ENCODE measurements around the gene MAPK8IP3.
A peak's percentile ranks its signal among the peaks of the same experiment; 100 is the strongest.

Gene MAPK8IP3

GRCh38 chr16:1775006-1775845 is 69.2 kb downstream of the MAPK8IP3 start:
- DNase-seq (ENCODE audit: low read depth) = no peak

DNA sequence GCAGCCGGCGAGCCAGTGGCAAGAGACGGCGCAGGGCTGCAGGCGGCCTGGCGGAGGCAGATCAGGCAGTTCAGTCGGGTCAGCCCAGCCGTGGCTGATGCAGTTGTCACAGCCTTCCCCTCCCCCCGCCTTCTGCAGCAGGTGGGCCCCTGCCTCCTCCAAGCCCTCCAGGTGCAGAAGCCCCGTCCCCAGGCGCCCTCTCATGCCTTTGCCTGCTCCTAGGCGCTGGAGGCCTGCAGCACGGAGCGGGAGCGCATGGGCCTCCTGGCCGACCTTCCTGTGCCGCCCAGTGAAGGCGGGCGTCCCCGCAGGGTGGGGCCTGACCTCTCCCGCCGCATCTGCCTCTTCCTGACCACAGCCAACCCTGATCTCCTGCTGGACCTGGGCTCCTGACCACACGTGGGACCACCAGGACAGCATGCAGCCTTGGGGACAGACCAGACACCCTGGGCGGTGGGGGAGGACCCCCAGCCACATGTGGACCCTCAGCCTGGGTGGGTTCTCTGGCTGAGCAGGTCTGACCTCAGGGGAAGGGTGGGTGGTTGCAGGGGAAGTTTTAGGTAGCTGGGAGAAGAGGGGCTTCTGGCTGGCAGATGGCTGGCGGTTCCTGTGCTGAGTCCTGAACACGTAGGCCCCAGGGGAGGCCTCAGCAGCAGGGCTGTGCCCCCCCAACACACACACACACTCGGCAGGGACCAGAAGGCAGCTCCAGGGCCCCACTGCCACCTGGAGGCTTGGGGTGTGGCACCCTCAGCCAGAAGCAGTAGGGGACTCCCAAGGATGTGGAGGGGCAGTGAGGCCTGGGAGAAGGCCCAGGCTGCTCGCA is 70.1 kb downstream of the MAPK8IP3 start:
- no peak for DNase-seq (ENCODE audit: low read depth)

GRCh38 chr16:1776672-1776955 is 70.6 kb downstream of the MAPK8IP3 start:
- no peak for DNase-seq (ENCODE audit: low read depth)

- no peak for DNase-seq (ENCODE audit: low read depth)
Observed at GRCh38 chr16:1776991-1777374, 71.0 kb downstream of the MAPK8IP3 start.

- no peak for DNase-seq (ENCODE audit: low read depth)
Observed at GRCh38 chr16:1777375-1778199, 71.6 kb downstream of the MAPK8IP3 start.

- DNase-seq (ENCODE audit: low read depth) = no peak
Observed at GRCh38 chr16:1778200-1779179, 72.5 kb downstream of the MAPK8IP3 start.

DNA sequence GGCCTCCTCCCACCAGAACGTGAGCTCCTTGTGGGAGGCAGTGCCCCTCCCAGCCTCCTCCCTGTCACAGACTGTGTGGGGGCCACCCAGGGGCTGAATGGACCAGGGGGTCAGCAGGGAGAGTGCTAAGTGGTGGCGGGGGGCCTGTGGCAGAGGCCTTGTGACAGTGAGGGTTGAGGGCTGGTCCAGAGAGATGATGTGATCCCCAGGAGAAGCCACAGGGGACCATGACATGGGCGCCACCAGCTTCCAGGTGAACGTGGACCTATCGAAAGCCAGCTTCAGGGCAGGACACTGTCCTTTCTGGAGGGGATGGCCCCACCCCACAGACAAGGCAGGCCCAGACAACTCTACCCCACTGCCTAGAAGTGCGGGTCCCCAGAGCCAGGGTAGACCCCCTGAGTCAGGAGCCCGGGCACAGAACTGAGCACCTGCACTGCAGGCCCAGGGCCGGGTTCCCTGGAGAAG is 73.3 kb downstream of the MAPK8IP3 start:
- no peak for DNase-seq (ENCODE audit: low read depth)

- no peak for DNase-seq (ENCODE audit: low read depth)
Observed at GRCh38 chr16:1779741-1780676, 74.0 kb downstream of the MAPK8IP3 start.

DNA sequence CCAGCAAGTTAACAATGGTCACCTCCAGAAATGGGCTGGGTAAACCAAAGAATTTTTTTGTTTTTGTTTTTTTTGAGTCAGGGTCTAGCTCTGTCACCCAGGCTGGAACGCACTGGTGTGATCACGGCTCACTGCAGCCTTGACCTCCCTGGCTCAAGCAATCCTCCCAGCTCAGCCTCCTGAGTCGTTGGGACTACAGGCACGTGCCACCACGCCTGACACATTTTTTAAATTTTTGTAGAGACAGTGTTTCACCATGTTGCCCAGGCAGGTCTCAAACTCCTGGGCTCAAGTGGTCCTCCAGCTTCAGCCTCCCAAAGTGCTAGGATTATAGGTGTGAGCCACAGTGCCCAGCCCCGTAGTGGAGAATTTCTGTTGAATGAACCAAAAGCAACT is 74.7 kb downstream of the MAPK8IP3 start:
- DNase-seq (ENCODE audit: low read depth) = no peak

DNA sequence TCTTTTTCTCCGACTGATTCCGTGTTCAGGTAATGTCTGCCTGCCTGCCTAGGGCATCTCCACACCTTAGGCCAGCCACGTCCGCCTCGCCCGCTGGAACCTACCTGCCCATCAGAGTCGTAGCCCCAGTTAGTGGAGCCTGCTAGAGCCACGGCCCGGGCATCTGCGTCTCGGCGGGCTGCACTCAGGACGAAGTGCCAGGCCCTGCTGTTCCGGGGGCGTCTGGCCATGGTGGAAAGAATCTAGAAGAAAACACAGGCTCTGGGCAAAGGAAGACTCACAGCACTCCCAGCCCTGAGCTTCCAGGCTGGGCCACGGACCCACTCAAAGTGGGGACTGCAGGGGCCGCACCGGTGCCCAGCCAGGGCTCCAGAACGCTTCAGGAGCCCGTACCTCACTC is 75.3 kb downstream of the MAPK8IP3 start:
- DNase-seq (ENCODE audit: low read depth) = no peak

- DNase-seq (ENCODE audit: low read depth) = no peak
Observed at GRCh38 chr16:1781758-1782407, 75.9 kb downstream of the MAPK8IP3 start.

- peak; percentile 97 for DNase-seq (ENCODE audit: low read depth)
Observed at GRCh38 chr16:1782408-1783264, 76.6 kb downstream of the MAPK8IP3 start, which contains the start of the genes NUBP2 and SPSB3. TSS of gene NUBP2 (plus strand) at chr16:1782960. CDS start at chr16:1783021, 61 bp downstream. TSS of gene SPSB3 (minus strand) at chr16:1782571. CDS start at chr16:1781483, 1,088 bp downstream.

- no peak for DNase-seq (ENCODE audit: low read depth)
Observed at GRCh38 chr16:1784977-1785845, 79.2 kb downstream of the MAPK8IP3 start.

GRCh38 chr16:1785846-1786170 is 79.8 kb downstream of the MAPK8IP3 start:
- no peak for DNase-seq (ENCODE audit: low read depth)

GRCh38 chr16:1786242-1787055 is 80.5 kb downstream of the MAPK8IP3 start:
- DNase-seq (ENCODE audit: low read depth) = no peak

- no peak for DNase-seq (ENCODE audit: low read depth)
Observed at GRCh38 chr16:1787056-1787321, 81.0 kb downstream of the MAPK8IP3 start.

All from activated T-helper 9 cell treated with anti-CD3 and anti-CD28 coated beads, Interleukin-2, amount 50 U/mL, for 16 hours (primary cell).